ENCODE measurements around the gene CTIF.

GRCh38 chr18:48808476-48808875, 269.6 kb downstream of the CTIF start:
- TF ChIP-seq POLR2AphosphoS5 (IDR thresholded peaks at IDR 0.05) (no peak), CTCF (IDR thresholded peaks at IDR 0.05) (no peak), POLR2A (IDR thresholded peaks at IDR 0.05) (no peak), EP300 (IDR thresholded peaks at IDR 0.05) (no peak)
